HPDE6-E6E7 (cell line): ENCODE data around the gene CTU1.

Experiments used
- DNase-seq: peaks from one replicate; pipeline ENCODE4 v3.0.0; 2011; ENCODE audit warnings: missing footprints; ENCODE audit errors: extremely low spot score

CTU1 gene

DNA sequence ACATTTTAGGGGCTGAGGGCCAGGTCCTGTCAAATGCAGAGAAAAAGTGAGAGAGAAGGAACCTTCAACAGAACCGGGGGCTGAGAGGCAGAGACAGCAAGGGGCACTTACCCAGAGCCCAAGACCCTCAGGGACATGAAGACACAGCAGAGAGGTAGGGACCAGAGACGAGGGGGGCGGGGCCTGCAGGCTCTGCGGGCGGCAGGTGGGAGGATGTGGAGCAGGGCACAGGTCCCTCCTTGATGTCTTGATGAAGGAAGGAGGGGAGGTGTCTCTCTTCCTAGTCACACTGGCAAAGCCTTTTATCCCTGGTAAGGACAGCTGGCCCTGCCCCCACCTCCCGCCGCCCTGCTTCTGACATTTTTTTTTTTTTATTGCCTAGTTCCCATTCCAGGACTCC lies 25.6 kb downstream of the CTU1 start, which contains the start of gene KLK14:
TSS of gene KLK14 (minus strand) at position 277 of the 400 bp plus-strand sequence. CDS start at position 4, 273 bp downstream.
- no peak for DNase-seq

DNA sequence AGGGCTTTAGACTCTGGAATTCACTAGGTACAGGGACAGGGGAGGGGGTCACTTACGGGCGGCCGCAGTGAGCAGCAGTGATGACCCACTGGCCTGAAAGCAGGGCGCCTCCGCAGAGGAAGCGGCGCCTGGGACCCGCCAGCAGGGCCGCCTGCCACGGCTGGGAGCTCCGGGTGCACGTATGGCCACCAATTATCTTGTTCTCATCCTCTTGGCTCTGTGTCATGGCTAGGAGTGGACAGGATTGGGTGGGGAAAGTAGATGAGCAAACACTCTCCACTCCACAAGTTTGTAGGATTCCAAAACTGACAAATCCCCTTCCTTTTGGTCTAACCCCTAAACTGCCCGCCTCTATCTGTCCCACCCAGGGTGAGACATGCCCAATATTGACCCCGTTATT lies 26.7 kb downstream of the CTU1 start:
- no peak for DNase-seq

DNA sequence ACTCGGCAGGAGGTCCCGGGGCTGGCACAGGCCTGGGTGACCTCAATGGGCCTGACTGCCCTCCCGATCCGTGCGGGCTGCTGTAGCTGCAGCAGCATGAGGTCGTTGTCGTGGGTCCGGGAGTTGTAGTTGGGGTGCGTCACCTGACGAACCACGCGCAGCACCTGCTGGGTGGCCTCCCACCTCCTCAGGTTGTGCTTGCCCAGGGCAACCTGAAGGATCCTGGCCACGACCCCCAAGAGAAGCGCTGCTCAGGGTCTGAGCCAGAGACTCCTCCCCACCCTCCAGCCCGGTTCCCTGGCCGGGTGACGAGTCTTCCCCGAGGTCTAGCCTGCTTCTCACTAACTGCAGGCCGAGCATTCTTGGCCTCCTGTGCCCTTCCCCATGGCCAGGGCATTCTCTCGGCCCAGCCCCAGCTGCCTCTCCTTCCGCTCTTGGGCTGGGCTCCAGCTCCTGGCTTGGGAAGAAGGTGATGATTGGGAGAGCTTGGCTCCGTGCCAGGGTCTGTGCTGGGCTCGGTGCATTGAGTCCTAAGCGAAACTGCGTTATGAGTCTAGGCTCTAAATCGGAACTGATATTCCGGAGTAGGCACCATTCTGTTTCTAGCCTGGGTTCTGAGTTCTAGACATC lies 28.6 kb downstream of the CTU1 start:
- no peak for DNase-seq

GRCh38 chr19:51078731-51079130 lies 29.5 kb downstream of the CTU1 start:
- DNase-seq, result no peak

GRCh38 chr19:51078104-51078503 lies 30.1 kb downstream of the CTU1 start:
- DNase-seq, result no peak

- no peak for DNase-seq
Measured at GRCh38 chr19:51076631-51077213, 31.5 kb downstream of the CTU1 start.

DNA sequence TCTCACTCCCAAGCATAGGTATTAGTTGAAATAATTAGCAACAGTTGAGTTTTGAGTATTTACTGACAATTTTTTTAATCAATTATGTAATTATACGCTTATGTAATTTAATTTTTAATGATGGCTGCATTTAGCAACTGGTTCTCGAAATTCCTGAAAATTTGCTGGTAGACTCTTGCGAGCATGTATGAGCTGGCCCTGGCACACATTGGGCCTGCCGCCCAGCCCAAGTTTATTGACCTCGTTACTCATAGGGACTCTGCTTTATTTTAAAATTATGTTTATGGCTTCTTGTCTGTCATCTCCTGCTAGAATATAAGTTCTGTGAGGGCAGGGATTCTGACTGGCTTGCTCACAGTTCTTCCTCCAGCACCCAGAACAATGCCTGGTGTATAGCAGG lies 32.2 kb downstream of the CTU1 start:
- DNase-seq, result no peak

DNA sequence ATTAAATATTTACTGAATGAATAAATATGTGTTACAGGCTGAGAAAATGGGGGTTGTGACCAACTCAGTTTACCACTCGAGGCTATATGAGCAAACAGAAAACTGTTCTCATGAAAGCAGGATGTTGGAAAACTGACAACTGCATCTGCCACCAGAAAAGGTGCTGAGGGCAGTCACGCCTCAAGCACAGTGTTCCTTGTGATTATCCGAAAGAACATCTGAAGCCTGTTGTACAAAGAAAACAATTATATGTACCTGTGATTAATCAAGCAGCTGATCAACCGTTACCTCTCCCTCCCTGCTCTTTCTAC lies 37.2 kb downstream of the CTU1 start:
- no peak for DNase-seq

GRCh38 chr19:51070334-51071094 lies 37.7 kb downstream of the CTU1 start:
- no peak for DNase-seq

GRCh38 chr19:51066393-51067186 lies 41.6 kb downstream of the CTU1 start:
- DNase-seq, result no peak

GRCh38 chr19:51065221-51065960 lies 42.8 kb downstream of the CTU1 start:
- no peak for DNase-seq

- DNase-seq, result peak; percentile 41
Measured at GRCh38 chr19:51064534-51065220, 43.5 kb downstream of the CTU1 start, which contains the start of gene KLK13. TSS of gene KLK13 (minus strand) at chr19:51065092. CDS start at chr19:51065067, 25 bp downstream.

DNA sequence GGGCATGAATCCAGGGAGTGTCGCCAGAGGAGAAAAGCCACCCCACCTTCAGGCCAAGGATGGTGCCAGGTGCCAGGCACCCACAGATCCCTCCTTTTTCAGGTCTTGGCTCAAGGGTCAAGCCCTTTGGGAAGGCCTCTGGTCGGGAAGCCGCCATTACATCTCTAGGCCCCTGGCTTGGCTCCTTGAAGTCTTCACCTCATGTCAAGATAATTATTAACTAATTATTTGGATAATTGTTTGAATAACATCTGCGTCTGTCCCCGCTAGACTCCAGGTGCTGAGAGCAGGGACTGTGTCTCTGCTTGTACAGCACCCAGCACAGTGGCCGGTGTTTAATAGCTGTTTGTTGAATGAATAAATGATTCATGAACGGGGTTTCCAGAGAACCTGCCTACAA lies 44.5 kb downstream of the CTU1 start:
- DNase-seq, result no peak

GRCh38 chr19:51060973-51061372 lies 47.2 kb downstream of the CTU1 start:
- no peak for DNase-seq

- DNase-seq, result no peak
Measured at GRCh38 chr19:51060336-51060735, 47.9 kb downstream of the CTU1 start.

DNA sequence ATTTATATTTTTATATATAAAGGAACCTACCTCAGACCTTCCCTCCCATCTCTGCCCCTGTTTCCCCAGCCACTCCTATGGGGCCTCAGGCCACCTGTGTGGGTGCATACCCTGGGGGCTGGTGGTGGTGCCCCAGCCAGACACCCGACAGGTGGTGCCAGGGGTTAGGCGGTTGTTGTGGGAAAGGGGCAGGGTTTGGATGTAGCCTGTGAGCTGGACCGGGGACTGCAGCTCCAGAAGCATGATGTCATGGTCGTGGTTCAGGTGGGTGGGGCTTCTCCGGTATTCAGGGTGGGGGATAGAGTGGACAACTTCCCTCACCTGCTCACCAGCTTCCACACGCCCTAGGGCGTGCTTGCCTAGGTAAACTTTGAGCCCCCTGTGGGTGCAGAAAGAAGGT lies 48.5 kb downstream of the CTU1 start:
- DNase-seq, result no peak

DNA sequence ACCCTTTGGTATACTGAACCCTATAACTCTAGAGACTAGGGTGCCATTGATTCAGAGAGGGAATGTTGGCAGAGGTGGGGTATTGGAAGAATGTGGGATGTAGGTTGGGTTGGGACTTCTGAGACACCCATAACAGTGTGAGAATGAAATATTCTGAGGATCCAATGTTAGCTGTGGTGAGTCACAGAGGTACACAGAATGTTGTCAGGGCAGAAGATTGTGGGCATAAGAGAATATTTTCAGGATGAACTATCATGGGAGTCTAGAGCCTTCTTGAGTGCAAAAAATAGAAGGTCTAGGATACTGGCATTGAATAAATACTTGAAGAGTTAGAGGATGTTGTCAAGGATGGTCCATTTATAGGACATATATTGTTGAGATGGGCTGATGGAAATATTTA lies 52.3 kb downstream of the CTU1 start:
- DNase-seq, result no peak
